Ovary (tissue), 3 donors: ENCODE results near the gene SLC13A4.

Experiments used
- EP300 ChIP-seq: sonication (generic); formaldehyde crosslinking; IDR thresholded peaks from one replicate; pipeline ENCODE4 v1.6.1; 2017; ENCODE audit warnings: antibody characterized with exemption
- POLR2A ChIP-seq: fragments of 450-650 bp; IDR thresholded peaks from one replicate; pipeline ENCODE4 v1.6.1; 2017; ENCODE audit warnings: antibody characterized with exemption, mild to moderate bottlenecking, moderate library complexity
- TF ChIP-seq, protein P1 (sequence below), 3 donors: fragments of 450-650 bp in 2 of 3; fragments of 200-600 bp in 1 of 3; IDR thresholded peaks; one replicate each; pipeline versions ENCODE4 v1.5.1 to v1.8.0; 2016 to 2022; ENCODE audit warnings: antibody characterized with exemption in 3 of 3, mild to moderate bottlenecking in 1 of 3
- donor health status: DM: no; HTN: no; CAD: no.

DNA sequence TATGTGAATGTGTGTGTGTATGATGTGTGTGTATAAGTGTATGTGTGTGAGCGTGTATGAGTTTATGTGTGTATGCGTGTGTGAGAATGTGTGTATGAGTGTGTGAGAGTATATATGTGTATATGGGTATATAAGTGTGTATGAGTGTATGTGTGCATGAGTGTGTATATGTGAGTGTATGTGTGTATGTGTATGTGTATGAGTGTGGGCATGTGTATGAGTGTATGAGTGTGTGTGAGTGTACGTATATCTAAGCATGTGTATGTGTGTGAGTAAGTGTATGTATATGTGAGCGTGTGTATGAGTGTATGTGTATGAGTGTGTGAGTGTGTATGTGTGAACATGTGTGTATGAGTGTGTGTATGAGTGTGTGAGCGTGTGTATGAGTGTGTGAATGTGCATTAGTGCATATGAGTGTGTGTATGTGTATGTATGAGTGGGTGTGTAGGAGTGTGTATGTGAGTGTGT lies 12.9 kb downstream of the SLC13A4 start:
- TF ChIP-seq, protein P1, sequence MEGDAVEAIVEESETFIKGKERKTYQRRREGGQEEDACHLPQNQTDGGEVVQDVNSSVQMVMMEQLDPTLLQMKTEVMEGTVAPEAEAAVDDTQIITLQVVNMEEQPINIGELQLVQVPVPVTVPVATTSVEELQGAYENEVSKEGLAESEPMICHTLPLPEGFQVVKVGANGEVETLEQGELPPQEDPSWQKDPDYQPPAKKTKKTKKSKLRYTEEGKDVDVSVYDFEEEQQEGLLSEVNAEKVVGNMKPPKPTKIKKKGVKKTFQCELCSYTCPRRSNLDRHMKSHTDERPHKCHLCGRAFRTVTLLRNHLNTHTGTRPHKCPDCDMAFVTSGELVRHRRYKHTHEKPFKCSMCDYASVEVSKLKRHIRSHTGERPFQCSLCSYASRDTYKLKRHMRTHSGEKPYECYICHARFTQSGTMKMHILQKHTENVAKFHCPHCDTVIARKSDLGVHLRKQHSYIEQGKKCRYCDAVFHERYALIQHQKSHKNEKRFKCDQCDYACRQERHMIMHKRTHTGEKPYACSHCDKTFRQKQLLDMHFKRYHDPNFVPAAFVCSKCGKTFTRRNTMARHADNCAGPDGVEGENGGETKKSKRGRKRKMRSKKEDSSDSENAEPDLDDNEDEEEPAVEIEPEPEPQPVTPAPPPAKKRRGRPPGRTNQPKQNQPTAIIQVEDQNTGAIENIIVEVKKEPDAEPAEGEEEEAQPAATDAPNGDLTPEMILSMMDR (IDR thresholded peaks at IDR 0.05): no peak
- TF ChIP-seq POLR2A: no peak
- TF ChIP-seq EP300: no peak
